HFF-Myc (cell line): ENCODE results near the gene TDRD9.

ENCODE experiments used
- DNase-seq: peaks from one replicate; pipeline ENCODE4 v3.0.0-alpha.2; 2011; ENCODE audit warnings: low read depth; ENCODE audit errors: extremely low read depth
- H3K4me3 ChIP-seq: replicated peaks from 2 replicates; pipeline ENCODE4 v1.5.1; 2011; ENCODE audit warnings: low read depth, mild to moderate bottlenecking, control low read depth, low read length
- TF ChIP-seq, protein P1 (sequence below): IDR thresholded peaks from 2 replicates; pipeline ENCODE4 v1.5.1; 2012; ENCODE audit warnings: mild to moderate bottlenecking, low read depth, low read length, control low read depth; ENCODE audit errors: missing control alignments

Gene TDRD9

DNA sequence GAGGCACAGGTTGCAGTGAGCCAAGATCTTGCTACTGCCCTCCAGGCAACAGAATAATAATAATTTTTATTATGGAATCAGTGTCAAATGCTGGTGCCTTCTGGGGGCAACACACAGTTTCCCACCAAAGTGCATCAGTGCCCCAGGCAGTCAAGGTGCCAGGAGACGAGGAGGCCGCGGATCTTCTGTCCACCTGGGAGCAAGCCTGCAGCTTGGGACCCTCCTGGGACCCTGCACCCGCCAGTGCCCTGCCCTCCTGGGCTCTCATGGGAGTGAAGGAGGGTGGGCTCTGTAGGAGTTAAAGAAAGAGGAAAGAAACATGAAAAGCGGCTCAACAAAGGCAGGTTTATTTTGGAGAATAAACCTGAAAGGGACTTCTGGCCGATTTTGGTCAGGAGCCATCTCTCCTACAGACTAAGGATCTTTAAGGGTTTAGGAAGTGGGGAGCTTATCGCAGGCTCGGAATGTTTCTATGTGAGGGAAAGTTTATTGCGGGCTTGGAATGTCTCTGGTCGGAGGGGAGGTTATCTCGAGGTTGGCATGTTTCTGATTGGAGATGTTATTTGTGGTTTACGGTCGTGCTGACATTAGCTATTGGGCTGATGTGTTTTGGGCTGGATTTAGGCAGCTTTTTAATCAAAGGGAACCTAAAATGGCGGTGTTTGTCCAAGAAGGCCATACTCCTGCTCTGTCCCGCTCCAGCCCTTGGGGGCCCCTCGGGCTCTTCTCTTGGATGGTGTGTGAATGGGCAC, 156.2 kb downstream of the TDRD9 start:
- no peak for DNase-seq
- TF ChIP-seq, protein P1, sequence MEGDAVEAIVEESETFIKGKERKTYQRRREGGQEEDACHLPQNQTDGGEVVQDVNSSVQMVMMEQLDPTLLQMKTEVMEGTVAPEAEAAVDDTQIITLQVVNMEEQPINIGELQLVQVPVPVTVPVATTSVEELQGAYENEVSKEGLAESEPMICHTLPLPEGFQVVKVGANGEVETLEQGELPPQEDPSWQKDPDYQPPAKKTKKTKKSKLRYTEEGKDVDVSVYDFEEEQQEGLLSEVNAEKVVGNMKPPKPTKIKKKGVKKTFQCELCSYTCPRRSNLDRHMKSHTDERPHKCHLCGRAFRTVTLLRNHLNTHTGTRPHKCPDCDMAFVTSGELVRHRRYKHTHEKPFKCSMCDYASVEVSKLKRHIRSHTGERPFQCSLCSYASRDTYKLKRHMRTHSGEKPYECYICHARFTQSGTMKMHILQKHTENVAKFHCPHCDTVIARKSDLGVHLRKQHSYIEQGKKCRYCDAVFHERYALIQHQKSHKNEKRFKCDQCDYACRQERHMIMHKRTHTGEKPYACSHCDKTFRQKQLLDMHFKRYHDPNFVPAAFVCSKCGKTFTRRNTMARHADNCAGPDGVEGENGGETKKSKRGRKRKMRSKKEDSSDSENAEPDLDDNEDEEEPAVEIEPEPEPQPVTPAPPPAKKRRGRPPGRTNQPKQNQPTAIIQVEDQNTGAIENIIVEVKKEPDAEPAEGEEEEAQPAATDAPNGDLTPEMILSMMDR = no peak
- no peak overlapping the region for H3K4me3 ChIP-seq

DNA sequence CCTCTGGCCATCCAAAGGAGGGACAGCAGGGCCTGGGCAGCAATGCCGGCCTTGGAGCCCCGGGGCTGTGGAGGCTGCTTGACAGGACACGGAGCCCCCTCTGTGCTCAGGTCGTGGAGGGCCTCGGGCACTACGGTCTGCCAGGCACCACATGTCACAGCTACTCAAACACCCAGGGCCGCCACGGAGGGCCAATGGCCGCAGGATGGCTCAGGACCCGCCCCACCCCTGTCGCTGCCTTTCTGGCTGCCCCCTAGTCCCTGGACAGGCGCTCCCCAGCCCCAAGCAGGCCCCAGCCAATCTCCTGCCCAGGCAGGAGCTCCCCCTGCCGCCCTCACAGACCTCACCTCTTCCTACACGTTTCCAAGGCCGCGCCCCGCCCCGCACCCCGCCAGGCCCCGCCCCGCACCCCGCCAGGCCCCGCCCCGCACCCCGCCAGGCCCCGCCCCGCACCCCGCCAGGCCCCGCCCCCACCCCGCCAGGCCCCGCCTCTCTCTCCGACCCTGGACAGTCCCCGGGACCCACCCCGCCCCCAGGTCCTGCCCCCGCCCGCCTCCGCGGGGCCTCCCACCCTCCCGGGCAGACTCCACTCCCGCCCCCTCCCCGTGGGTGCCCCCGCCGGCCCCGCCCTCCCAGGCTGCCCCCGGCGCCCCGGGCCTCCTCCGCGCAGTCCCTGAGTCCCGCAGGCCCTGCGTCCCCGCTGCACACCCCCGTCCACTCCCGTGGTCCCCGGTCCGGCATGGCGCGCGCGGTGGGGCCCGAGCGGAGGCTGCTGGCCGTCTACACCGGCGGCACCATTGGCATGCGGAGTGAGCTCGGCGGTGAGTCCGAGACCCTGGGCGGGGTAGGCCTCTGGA, 157.0 kb downstream of the TDRD9 start, which contains the start of gene ASPG:
ASPG (plus strand) TSS at position 669 of the 857 bp plus-strand sequence; CDS start at position 740, 71 bp downstream.
- no peak within 1 kb of the TSS for H3K4me3 ChIP-seq
- DNase-seq = no peak
- TF ChIP-seq, protein P1 = no peak

DNA sequence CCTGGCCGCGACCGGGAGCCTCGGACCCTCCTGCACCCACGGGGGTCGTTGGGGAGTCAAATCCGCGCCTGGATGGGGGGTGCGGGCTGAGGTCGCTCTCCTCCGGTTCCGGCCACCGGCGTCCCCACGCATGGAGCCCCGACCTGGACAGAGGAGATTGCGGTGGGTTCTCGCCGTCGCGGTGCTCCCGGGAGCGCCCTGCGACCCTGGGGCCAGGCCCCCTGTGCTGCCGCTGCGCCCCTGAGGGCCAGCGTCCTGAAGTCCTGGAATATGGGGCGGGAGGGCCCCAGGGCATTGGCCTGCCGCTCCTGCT, 157.6 kb downstream of the TDRD9 start:
- DNase-seq = no peak
- H3K4me3 ChIP-seq = no peak overlapping the region
- TF ChIP-seq, protein P1 = no peak

DNA sequence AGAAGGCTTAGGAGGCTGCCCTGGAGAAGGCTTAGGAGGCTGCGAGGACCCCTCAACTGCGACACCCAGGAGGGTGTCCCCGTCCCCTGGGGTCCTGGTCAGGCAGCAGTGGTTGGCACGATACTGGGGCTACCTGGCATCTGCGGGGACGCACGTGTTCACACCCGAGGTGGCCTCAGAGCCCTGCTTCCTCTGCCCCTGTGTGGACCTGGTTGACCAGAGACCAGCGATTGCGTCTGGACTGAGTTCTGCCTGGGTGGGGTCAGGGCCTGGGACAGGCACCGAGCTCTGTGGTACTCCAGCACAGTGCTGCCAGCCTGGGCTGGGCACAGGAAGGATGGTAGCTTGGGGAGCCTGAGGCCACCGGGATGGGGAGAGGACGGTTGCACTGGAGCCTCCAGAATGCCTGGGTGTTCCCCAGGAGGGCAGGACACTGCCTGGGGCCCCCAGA, 158.0 kb downstream of the TDRD9 start:
- TF ChIP-seq, protein P1 = no peak
- no peak for DNase-seq
- H3K4me3 ChIP-seq = no peak overlapping the region

DNA sequence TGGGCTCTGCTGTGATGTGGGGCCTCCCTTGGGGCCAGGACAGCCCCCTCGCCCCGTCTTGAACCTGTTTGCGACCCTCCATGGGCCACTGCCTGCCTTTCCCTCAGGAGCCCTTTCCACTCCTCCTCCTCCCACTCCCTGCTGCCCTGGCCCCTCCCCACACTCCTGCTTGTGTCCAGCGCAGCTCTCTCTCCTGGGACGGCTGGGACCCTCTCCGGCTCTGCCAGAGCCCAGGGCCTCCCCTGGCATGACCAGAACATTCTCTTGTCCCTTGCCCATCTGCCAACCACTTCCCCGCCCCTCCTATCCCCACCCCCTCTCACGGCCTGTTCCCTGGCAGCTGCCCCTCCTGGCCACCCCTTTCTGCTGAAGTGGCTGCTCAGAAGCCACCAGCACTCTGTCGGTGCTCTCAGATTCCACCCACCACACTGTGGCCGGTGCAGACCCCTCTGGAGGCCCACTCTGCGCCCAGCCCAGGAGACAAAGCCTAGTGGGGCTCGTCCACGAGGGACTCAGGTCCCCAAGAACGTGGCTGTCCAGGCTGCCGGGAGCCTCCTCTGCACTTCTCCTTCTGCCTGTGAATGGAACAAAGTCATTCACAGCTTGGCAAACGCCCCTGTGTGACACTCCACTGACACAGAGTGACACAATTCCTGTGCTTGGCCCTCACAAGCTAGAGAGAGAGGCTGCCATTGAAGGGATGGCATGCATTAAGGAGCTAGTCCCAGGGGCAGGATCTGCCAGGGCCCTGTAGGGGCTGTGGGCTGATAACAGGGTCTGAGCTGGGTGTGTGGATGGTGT, 158.6 kb downstream of the TDRD9 start:
- TF ChIP-seq, protein P1 = no peak
- H3K4me3 ChIP-seq = no peak overlapping the region
- no peak for DNase-seq

DNA sequence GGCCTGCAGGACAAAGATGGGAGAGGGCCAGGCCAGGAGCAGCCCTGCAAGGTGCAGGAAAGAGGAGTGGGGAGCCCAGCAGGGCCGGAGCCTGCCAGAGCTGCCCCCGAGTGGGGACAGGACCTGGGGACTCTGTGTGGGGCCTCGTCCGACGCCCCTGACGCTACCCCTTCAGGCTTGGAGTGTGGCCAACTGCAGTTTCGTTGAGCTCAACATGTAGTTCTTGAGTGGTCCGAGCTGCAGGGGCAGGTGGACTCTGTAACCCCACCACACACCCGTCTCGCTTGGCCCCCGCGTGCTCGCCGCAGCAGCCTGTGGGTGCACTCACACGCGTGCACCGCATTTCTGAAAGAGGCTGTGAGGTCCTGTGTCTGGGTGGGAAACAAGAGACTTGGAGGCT, 159.2 kb downstream of the TDRD9 start:
- TF ChIP-seq, protein P1 = no peak
- no peak for DNase-seq

More for the DNA sequence above, 159.2 kb downstream of the TDRD9 start:
- H3K4me3 ChIP-seq = no peak overlapping the region
